Measurements from ENCODE around the gene ZNF574. TPM values are rescaled to one million over a fixed set of nuclear protein-coding genes. Genes with fewer than 3 reads are reported as not detected.

ZNF574 gene
- total RNA-seq, 4 donors from 2014 or later, result 28.4 to 52.1 (median 30.8) TPM

DNA sequence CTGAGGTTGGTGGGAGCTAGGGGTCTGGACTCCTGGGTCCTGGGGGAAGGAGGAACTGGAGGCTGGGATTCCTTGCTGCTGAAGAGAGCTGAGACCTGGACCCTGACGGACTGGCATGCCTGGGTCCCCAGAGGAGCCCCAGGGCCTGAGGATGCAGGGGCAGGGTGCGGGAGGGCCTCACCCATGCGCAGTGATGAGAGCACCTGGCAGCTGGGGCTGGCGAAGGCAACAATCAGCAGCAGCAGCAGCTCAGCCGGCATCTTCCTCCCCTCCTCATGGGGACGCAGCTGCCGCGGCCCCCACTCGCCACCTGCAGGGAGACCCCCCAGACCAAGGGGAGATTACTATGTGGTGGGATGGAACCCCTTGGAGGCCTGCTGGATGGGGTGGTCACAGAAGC, 10.5 kb upstream of the ZNF574 start:
- TF ChIP-seq POLR2A (IDR thresholded peaks at IDR 0.05), result no peak
- TF ChIP-seq, protein P1, sequence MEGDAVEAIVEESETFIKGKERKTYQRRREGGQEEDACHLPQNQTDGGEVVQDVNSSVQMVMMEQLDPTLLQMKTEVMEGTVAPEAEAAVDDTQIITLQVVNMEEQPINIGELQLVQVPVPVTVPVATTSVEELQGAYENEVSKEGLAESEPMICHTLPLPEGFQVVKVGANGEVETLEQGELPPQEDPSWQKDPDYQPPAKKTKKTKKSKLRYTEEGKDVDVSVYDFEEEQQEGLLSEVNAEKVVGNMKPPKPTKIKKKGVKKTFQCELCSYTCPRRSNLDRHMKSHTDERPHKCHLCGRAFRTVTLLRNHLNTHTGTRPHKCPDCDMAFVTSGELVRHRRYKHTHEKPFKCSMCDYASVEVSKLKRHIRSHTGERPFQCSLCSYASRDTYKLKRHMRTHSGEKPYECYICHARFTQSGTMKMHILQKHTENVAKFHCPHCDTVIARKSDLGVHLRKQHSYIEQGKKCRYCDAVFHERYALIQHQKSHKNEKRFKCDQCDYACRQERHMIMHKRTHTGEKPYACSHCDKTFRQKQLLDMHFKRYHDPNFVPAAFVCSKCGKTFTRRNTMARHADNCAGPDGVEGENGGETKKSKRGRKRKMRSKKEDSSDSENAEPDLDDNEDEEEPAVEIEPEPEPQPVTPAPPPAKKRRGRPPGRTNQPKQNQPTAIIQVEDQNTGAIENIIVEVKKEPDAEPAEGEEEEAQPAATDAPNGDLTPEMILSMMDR (IDR thresholded peaks at IDR 0.05), result no peak
- no peak for DNase-seq (ENCODE audit: low spot score in 2 of 2)
- WGBS, 2 donors, result 87 to 88% methylated on average over 4 to 9 of the region's 9 CpGs
- intact Hi-C loops (cut with DNase I; ENCODE audit: low total_unique reads), result no loop called here
- H3K4me3 ChIP-seq (ENCODE audit: low read depth, poor library complexity, severe bottlenecking), result no peak overlapping the region

DNA sequence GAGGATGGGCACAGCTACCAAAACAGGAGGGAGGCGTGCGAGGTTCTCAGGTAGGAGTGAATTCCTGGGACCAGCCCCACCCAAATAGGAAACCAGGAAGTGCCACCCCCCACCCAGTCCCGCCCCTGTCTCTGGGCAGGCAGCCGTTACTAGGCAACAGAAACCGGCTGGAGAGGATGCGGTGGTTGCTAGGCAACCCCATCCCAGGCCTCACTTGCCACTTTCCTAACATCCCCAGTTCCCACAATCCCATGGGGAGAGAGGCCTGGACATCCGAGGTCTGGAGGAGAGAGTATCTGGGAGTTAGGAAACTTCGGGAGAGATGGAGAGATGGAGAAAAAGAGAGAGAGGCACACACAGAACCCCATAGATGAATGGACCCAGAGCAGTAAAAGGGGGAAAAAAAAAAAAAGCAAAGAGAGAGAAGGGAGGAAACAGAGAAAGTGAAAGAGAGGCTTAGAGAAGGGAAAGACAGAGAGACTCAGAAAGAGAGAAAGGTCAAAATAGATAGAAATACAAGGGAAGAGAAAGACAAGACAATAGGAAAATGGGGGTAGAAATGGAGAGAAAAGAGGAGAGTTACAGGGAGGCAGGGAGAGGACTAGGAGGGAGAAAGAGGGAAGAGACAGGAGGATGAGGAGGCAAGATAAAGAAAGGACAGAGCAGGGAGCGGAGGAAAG, 9.8 kb upstream of the ZNF574 start:
- TF ChIP-seq, protein P1 (IDR thresholded peaks at IDR 0.05), result no peak
- TF ChIP-seq POLR2A (IDR thresholded peaks at IDR 0.05), result no peak
- intact Hi-C loops (cut with DNase I; ENCODE audit: low total_unique reads), result no loop called here
- 33 to 47% methylated on average over 9 of the region's 9 CpGs for WGBS, 2 donors
- no peak for DNase-seq (ENCODE audit: low spot score in 2 of 2)
- no peak overlapping the region for H3K4me3 ChIP-seq (ENCODE audit: low read depth, poor library complexity, severe bottlenecking)

DNA sequence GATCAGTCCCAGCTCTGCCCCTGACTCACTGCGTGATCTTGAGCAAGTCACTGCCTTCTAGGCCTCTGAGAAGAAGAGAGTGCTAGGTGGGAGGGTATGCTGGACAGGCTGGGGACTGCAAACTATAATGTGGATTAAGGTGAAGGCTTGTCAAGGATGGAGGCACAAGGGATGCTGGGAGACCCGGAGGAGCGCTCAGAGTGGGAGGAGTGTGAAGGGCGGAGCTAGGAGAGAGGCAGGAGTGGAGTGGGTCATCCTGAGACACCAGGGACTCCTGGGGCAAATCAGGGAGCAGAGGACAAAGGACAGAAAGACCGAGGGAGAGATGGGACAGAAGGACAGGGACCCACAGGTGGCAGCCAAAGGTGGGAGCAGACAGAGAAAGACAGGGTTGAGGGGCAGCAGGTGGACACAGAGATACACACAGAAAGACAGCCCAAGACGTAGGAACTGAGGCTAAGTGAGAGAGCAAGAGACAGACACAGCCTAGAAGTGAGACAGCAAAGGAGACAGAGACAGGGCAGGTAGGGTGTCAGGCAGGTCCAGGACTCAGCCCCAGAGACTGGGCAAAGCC, 8.6 kb upstream of the ZNF574 start:
- DNase-seq (ENCODE audit: low spot score in 2 of 2), result no peak
- H3K4me3 ChIP-seq (ENCODE audit: low read depth, poor library complexity, severe bottlenecking), result no peak overlapping the region
- TF ChIP-seq, protein P1 (IDR thresholded peaks at IDR 0.05), result no peak
- TF ChIP-seq POLR2A (IDR thresholded peaks at IDR 0.05), result no peak
- 74% methylated on average over 6 of the region's 6 CpGs for WGBS, 2 donors
- intact Hi-C loops (cut with DNase I; ENCODE audit: low total_unique reads), result no loop called here

DNA sequence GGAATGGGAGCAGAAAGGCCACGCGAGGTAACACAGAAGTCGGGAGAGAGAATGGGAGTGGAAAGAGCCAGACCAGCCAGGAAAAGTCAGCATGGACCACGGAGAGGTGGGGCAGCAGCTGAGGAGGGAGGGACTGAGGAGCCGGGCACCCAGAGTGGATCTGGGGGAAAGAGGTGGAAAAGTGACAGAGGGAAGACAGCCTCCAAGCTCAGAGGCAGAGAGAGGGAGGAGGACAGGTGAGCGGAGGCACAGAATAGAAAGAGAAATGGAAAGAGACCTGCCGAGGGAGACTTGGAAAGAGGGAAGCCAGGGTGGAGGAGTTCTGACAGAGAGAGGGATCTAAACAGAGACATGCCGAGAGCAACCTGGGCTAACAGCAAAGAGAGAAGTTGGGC, 7.6 kb upstream of the ZNF574 start:
- 51% methylated on average over 8 of the region's 8 CpGs for WGBS, 2 donors
- H3K4me3 ChIP-seq (ENCODE audit: low read depth, poor library complexity, severe bottlenecking), result no peak overlapping the region
- intact Hi-C loops (cut with DNase I; ENCODE audit: low total_unique reads), result no loop called here
- DNase-seq (ENCODE audit: low spot score in 2 of 2), result no peak
- TF ChIP-seq POLR2A (IDR thresholded peaks at IDR 0.05), result no peak
- TF ChIP-seq, protein P1 (IDR thresholded peaks at IDR 0.05), result no peak

DNA sequence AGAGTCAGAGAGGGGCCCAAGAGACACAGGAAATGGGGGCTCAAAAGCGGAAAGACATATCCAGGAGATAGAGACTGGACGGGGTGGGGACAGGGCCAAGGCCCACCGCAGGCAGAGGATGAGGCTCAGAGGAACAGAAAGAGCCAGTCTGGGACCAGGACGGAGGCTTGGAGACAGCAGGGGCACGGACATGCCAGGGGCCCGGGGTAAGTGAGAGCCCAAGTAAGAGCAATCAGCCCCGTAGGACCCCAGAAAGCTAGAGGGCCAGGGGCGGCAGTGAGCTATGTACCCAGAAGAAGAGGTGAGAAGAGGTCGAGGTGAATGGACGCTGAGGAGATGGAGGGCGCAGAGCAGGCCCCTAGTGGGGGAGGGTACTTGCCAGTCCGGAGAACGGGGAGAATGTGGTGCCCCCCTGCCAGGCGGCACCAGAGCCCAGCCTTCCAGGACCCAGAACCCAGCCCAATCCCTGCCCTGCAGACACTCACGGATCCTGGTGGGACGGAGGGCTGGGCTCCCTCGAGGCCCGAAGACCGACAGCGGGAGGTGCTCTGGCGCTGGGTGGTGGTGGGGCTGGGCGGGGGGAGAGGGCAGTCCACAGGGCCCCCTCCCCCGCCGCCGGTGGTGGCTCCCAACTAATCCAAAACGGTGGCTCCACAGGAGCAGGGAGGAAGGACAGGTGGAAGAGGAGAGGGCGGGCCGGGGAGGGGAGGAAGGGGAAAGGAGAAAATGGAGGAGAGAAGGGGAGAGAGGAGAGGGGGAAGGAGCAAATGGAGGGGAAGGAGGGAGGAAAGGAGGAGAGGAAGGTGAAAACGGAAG, 7.0 kb upstream of the ZNF574 start:
- 21 to 25% methylated on average over 23 to 29 of the region's 29 CpGs for WGBS, 2 donors
- TF ChIP-seq, protein P1 (IDR thresholded peaks at IDR 0.05), result no peak
- no peak for TF ChIP-seq POLR2A (IDR thresholded peaks at IDR 0.05)
- no peak overlapping the region for H3K4me3 ChIP-seq (ENCODE audit: low read depth, poor library complexity, severe bottlenecking)
- intact Hi-C loops (cut with DNase I; ENCODE audit: low total_unique reads), result no loop called here
- no peak for DNase-seq (ENCODE audit: low spot score in 2 of 2)
